GM21515 (cell line): ENCODE measurements around the gene DNAH2.
A peak's percentile ranks its signal among the peaks of the same experiment; 100 is the strongest.

Experiments used
- ATAC-seq: cut with Tn5 transposase; IDR thresholded peaks from one replicate; pipeline ENCODE4 v1.9.1; 2021; ENCODE audit not compliant: unreplicated experiment

DNAH2 gene

DNA sequence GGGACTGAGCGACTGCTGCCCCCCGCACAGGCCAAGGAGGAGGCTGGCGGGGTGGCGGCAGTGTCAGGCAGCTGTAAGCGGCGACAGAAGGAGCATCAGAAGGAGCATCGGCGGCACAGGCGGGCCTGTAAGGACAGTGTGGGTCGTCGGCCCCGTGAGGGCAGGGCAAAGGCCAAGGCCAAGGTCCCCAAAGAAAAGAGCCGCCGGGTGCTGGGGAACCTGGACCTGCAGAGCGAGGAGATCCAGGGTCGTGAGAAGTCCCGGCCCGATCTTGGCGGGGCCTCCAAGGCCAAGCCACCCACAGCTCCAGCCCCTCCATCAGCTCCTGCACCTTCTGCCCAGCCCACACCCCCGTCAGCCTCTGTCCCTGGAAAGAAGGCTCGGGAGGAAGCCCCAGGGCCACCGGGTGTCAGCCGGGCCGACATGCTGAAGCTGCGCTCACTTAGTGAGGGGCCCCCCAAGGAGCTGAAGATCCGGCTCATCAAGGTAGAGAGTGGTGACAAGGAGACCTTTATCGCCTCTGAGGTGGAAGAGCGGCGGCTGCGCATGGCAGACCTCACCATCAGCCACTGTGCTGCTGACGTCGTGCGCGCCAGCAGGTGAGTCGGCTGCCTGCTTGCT, 131.7 kb downstream of the DNAH2 start:
- ATAC-seq, result no peak

- no peak for ATAC-seq
Observed at GRCh38 chr17:7849751-7850504, 132.4 kb downstream of the DNAH2 start.

GRCh38 chr17:7850701-7851437, 133.3 kb downstream of the DNAH2 start:
- no peak for ATAC-seq

GRCh38 chr17:7851438-7852261, 134.1 kb downstream of the DNAH2 start:
- ATAC-seq, result peak; percentile 66

DNA sequence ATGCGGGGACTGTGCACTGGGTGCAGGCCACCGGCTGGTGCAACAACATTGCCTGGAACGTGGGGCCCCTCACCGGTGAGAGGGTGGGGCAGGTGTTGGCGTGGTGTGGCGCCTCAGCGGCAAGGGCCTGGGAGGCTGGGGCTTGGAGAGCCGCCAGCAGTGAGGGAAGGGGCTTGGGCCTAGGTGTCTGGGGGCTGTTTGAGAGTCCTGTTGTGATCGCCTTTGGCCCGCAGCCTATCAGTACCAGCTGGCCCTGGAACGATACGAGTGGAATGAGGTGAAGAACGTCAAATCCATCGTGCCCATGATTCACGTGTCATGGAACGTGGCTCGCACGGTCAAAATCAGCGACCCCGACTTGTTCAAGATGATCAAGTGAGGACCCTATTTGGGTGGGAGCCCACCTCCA, 134.7 kb downstream of the DNAH2 start:
- no peak for ATAC-seq

- no peak for ATAC-seq
Observed at GRCh38 chr17:7852919-7853690, 135.6 kb downstream of the DNAH2 start.

GRCh38 chr17:7853691-7854038, 136.1 kb downstream of the DNAH2 start:
- no peak for ATAC-seq

DNA sequence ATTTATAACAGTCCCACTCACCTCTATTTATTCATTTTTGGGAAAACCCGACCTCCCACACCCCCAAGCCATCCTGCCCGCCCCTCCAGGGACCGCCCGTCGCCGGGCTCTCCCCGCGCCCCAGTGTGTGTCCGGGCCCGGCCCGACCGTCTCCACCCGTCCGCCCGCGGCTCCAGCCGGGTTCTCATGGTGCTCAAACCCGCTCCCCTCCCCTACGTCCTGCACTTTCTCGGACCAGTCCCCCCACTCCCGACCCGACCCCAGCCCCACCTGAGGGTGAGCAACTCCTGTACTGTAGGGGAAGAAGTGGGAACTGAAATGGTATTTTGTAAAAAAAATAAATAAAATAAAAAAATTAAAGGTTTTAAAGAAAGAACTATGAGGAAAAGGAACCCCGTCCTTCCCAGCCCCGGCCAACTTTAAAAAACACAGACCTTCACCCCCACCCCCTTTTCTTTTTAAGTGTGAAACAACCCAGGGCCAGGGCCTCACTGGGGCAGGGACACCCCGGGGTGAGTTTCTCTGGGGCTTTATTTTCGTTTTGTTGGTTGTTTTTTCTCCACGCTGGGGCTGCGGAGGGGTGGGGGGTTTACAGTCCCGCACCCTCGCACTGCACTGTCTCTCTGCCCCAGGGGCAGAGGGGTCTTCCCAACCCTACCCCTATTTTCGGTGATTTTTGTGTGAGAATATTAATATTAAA, 136.7 kb downstream of the DNAH2 start:
- no peak for ATAC-seq

GRCh38 chr17:7854851-7855659, 137.5 kb downstream of the DNAH2 start, which contains the start of gene TMEM88:
TMEM88 (plus strand) TSS chr17:7855066; CDS start chr17:7855075, 9 bp downstream.
- ATAC-seq, result no peak

GRCh38 chr17:7855660-7856010, 138.1 kb downstream of the DNAH2 start:
- no peak for ATAC-seq

DNA sequence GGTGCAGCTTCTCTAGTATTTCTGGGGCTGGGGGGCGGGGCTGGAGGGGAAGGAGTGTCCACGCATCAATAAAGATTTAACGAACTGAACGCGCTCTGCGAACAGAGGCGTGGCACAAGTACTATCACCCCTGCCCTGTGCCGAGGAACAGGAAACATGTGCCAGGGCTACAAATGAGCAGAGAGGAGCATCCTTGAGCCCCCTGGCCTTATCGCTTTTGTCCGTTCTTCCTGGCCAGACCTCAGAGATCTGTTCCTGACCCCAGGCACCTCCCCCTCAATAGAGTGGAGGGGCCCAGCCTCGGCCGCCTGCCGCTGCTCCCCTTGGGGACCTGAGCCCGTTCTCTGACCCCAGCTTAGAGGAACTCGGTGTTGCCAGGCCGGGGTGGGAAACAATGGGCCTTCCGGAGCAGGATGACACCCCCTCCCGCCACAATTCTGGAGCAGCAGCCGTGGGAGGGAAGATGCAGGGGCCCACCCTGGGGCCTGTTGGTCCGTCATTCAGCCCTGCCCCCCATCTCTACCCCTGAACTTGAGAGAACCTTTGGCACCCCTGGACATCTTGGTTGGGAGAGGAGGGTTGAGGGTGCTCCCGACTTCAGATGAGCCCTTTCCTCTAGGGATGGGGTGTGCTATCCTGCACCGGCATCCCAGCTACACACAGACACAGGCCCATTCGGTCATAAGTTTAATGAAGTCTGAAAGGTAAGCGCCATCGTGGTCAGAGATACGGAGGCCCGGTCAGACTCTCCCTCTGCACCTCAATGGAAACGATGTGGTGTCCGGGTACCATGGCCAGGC, 138.7 kb downstream of the DNAH2 start:
- ATAC-seq, result no peak

DNA sequence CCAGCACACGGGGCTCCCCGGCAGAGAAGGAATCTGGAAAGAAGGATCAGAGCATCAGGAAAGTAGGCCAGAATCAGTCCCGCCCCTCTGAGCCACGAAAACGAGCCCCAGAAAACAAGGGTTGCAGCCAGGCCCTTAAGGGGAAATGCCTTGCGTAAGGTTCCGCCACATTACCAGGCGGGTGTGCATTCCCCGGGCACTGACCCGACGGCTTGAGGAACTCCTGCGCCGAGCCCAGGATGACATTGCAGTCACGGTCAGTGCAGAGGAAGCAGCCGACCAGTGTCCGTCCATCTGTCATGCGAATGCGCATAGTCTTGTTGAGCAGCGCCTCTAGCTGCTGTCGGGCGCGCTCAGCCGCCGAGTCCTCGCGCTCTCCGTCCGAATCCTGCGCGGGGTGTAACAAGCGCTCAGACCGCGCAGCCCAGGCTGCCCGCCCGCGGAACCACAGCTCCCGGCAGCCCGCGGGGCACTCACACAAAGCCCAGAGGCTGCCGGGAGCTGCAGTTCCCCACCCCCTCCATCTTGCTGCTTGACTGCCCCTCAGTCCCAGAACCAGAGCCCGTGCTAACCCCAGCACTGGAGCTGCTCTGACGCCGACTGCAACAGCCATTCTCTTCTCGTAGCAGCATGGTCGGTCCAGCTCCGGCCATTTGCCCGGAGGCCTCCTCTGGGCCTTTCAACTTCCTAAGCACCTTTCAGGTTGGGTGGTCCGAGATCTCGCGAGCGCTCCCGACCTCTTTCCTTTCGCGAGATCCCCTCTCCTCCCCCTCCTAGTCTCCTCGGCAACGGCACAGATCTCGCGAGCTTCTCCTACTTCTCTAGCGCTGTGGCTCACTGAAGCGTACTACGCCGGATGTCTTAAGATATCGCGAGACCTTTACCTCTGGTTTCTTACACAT, 139.5 kb downstream of the DNAH2 start, which contains the start of gene NAA38:
TSS of gene NAA38 (minus strand) at position 749 of the 902 bp plus-strand sequence. CDS start at position 653, 96 bp downstream.
- ATAC-seq, result peak; percentile 75

DNA sequence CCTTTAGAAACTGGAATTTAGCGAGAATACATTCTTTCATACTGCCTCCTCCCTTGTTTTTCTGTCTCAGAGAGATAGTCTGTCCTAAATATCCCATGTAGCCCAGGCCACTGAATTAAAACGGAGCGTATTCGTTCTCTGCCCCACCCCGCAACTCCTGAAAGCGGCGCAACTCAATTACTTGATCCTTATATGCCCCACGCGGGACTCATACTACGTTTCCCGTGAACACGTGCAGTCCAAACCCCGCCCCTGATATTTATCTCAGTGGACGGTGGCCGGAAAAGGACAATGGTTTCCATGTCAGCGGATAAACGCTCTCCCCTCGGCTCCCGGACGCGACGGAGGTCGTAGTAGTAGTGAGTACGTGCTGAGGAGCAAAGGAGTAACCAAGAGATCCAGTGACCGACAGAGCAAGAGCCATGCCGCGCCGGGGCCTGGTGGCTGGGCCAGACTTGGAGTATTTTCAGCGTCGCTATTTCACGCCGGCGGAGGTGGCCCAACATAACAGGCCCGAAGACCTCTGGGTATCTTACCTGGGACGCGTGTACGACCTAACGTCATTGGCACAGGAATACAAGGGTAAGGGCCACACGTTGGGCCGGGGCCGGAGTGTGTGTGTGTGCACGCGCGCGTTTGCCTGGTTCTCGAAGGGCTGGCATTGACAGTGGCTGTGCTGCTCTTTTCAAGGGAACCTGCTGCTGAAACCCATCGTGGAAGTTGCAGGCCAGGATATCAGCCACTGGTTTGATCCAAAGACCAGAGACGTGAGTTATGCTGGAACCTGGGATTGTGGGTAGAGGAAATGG, 140.4 kb downstream of the DNAH2 start, which contains the start of gene CYB5D1:
TSS of gene CYB5D1 (plus strand) at position 291 of the 809 bp plus-strand sequence. CDS start at position 423, 132 bp downstream.
- ATAC-seq, result peak; percentile 37

DNA sequence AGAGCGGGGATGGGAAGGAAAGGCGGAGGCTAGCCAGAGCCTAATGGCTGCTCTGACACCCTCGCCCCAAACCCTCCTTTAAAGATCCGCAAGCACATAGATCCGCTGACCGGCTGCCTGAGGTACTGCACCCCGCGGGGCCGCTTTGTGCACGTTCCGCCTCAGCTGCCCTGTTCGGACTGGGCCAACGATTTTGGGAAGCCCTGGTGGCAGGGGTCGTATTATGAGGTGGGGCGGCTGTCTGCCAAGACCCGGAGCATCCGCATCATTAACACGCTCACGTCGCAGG, 140.9 kb downstream of the DNAH2 start:
- no peak for ATAC-seq

- ATAC-seq, result no peak
Observed at GRCh38 chr17:7859028-7859427, 141.5 kb downstream of the DNAH2 start.

GRCh38 chr17:7862692-7863437, 145.3 kb downstream of the DNAH2 start:
- no peak for ATAC-seq
